Chondrocyte (in vitro differentiated cells): ENCODE data around the gene PRMT1. TPM values are rescaled to one million over a fixed set of nuclear protein-coding genes. Genes with fewer than 3 reads are reported as not detected.

ENCODE experiments used
- DNase-seq: peaks from one replicate; pipeline ENCODE4 v3.0.0; 2021; ENCODE audit warnings: mixed read lengths, low spot score
- H3K27ac Mint-ChIP-seq: one replicate; pipeline ENCODE4 v1.8.0; 2021; ENCODE audit warnings: mild to moderate bottlenecking, moderate library complexity, mixed read lengths; ENCODE audit not compliant: unreplicated experiment
- H3K27me3 Mint-ChIP-seq: 2 replicates; pipeline ENCODE4 v1.8.0; 2021; ENCODE audit warnings: low read depth, mixed read lengths
- H3K36me3 Mint-ChIP-seq: 2 replicates; pipeline ENCODE4 v1.8.0; 2021; ENCODE audit warnings: low read depth, mixed read lengths
- H3K4me1 Mint-ChIP-seq: 2 replicates; pipeline ENCODE4 v1.8.0; 2021; ENCODE audit warnings: low read depth, mild to moderate bottlenecking, mixed read lengths
- H3K4me3 Mint-ChIP-seq: one replicate; pipeline ENCODE4 v1.8.0; 2021; ENCODE audit warnings: mild to moderate bottlenecking, moderate library complexity, mixed read lengths; ENCODE audit not compliant: unreplicated experiment
- H3K9me3 Mint-ChIP-seq: 2 replicates; pipeline ENCODE4 v1.8.0; 2021; ENCODE audit warnings: low read depth, mixed read lengths
- total RNA-seq: library from RNA; stranded (reverse); gene quantifications from 3 replicates; pipeline ENCODE4 v1.2.1, GENCODE V29; 2021
- TF ChIP-seq, protein P1 (sequence below): fragments of 200-600 bp; sonication (generic); IDR thresholded peaks from 2 replicates; pipeline ENCODE4 v1.5.0; 2021; ENCODE audit warnings: antibody characterized with exemption, mild to moderate bottlenecking, moderate library complexity

PRMT1 gene
- total RNA-seq, 1 donor from 2014 or later = 98.0 TPM

DNA sequence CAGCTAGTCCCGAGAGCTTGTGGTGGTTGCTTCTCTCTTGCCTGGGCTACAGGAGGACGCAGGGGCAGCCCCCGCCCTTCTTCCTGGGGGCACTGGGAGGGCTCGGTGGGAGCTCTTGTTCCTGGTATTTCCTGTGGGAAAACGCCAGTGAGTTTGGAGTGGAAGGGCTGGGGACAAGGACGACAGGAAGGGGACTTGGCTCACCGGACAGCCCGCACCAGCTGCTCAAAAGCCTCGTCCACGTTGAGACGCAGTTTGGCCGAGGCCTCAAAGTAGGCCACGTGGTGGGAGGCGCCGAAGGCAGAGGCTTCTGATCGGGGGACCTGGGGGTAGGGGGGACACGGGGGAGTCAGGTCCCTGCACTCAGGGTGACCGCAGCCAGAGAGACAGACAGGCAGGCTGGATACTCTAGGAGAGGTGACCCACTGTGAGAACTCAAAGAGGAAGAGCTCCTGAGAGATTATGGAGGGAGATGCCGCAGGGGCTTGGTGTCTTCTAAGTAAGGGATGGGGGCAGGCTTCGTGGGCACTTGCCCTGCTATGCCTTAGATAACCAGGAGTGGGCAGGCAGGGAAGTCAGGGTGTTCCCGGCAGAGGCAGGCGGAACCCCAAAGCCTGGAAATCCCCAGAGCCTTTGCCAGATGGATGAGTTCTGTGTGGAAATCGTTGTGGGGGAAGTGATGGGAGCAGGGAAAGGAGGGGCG, 41.4 kb upstream of the PRMT1 start:
- Mint-ChIP-seq H3K36me3 (peaks cover 3% of the 10 kb centered on the region), H3K27me3 (no peaks in the 10 kb centered on the region), H3K9me3 (no peaks in the 10 kb centered on the region), H3K27ac (peak overlapping the region; percentile 65), H3K4me3 (no peak overlapping the region), H3K4me1 (peaks cover 59% of the 10 kb centered on the region)
- TF ChIP-seq, protein P1, sequence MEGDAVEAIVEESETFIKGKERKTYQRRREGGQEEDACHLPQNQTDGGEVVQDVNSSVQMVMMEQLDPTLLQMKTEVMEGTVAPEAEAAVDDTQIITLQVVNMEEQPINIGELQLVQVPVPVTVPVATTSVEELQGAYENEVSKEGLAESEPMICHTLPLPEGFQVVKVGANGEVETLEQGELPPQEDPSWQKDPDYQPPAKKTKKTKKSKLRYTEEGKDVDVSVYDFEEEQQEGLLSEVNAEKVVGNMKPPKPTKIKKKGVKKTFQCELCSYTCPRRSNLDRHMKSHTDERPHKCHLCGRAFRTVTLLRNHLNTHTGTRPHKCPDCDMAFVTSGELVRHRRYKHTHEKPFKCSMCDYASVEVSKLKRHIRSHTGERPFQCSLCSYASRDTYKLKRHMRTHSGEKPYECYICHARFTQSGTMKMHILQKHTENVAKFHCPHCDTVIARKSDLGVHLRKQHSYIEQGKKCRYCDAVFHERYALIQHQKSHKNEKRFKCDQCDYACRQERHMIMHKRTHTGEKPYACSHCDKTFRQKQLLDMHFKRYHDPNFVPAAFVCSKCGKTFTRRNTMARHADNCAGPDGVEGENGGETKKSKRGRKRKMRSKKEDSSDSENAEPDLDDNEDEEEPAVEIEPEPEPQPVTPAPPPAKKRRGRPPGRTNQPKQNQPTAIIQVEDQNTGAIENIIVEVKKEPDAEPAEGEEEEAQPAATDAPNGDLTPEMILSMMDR = peak; percentile 19
- no peak for DNase-seq

DNA sequence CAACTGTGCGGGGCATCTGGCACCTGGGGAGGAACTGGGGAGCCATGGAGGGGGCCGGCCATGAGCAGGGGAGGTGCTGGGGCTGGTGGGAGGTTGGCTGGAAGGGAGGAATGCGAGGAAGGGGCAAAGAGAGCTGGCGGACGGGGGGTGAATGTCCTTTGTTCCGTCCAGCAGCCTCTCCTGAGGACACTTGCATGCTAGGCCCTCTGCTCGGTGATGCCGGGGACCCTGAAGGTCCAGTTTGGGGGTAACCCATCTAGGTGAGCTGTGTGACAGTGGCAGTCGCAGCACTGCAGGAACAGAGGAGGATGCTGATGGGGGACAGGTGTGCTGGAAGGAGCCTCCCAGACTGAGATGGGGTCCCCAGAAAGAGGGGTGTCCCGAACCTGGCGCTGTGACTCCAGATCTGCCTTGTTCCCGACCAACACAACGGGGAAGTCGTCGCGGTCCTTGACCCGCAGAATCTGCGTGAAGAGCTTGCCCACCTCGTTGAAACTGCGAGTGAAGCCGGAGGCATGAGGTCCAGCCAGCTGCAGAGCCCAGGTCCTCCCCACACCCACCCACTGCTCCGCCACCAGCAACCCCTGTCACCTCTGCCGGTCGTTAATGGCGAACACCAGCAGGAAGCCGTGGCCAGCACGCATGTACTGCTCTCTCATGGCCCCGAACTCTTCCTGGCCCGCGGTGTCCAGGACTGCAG, 40.7 kb upstream of the PRMT1 start:
- peaks cover 61% of the 10 kb centered on the region for H3K4me1 Mint-ChIP-seq
- H3K9me3 Mint-ChIP-seq = no peaks in the 10 kb centered on the region
- H3K27me3 Mint-ChIP-seq = no peaks in the 10 kb centered on the region
- peak overlapping the region; percentile 16 for H3K4me3 Mint-ChIP-seq
- TF ChIP-seq, protein P1 = no peak
- peaks cover 3% of the 10 kb centered on the region for H3K36me3 Mint-ChIP-seq
- DNase-seq = no peak
- no peak overlapping the region for H3K27ac Mint-ChIP-seq

GRCh38 chr19:49637821-49638738, 39.0 kb upstream of the PRMT1 start:
- Mint-ChIP-seq H3K27ac (peak overlapping the region; percentile 96), H3K27me3 (no peaks in the 10 kb centered on the region), H3K4me3 (peak overlapping the region; percentile 98), H3K36me3 (peaks cover 3% of the 10 kb centered on the region), H3K4me1 (peaks cover 70% of the 10 kb centered on the region), H3K9me3 (no peaks in the 10 kb centered on the region)
- DNase-seq = peak; percentile 94
- TF ChIP-seq, protein P1 = no peak

- TF ChIP-seq, protein P1 = no peak
- Mint-ChIP-seq H3K4me1 (peaks cover 80% of the 10 kb centered on the region), H3K4me3 (peak overlapping the region; percentile 98), H3K9me3 (no peaks in the 10 kb centered on the region), H3K27me3 (no peaks in the 10 kb centered on the region), H3K27ac (peak overlapping the region; percentile 100), H3K36me3 (peaks cover 5% of the 10 kb centered on the region)
- DNase-seq = no peak
Measured at GRCh38 chr19:49639401-49640112, 37.5 kb upstream of the PRMT1 start.
